GM21737 (cell line): ENCODE results near the gene BICD1.

Experiments used
- ATAC-seq: cut with Tn5 transposase; IDR thresholded peaks from one replicate; pipeline ENCODE4 v1.9.1; 2021; ENCODE audit warnings: mild to moderate bottlenecking, moderate library complexity; ENCODE audit not compliant: unreplicated experiment

Gene BICD1

GRCh38 chr12:32397696-32398095 lies 291.0 kb downstream of the BICD1 start:
- no peak for ATAC-seq

GRCh38 chr12:32398181-32398580 lies 291.5 kb downstream of the BICD1 start:
- no peak for ATAC-seq

DNA sequence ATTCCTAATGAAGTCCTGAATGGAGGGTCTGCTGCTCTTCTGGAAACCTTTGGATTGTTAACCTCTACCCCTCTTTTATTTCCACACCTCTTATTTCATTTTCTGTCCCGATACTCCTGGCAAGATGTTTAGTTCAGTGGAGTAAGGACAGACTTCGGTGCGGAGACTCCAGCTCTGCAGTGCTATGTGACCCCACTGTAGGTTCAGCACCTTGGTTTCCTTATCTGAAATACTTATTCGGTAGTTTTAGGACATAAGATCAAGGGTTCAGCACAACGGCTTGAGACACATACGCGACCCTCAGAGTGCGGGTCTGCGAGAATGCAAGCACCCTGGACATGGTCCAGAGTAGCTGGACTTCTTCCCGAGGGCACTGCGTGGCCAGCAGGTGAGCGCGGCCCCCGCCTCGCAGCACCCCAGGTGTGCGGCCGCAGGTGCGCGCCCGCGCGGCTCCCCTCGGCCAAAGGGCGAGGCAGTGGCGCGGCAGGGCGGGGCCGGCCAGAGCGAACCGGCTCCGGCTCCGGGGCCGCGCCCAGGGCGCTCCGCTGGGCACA lies 292.2 kb downstream of the BICD1 start:
- ATAC-seq, result no peak

- peak; percentile 81 for ATAC-seq
Observed at GRCh38 chr12:32399370-32400113, 292.9 kb downstream of the BICD1 start, which contains the start of gene FGD4. FGD4 (plus strand) TSS chr12:32399558.

GRCh38 chr12:32400114-32400672 lies 293.5 kb downstream of the BICD1 start:
- no peak for ATAC-seq

DNA sequence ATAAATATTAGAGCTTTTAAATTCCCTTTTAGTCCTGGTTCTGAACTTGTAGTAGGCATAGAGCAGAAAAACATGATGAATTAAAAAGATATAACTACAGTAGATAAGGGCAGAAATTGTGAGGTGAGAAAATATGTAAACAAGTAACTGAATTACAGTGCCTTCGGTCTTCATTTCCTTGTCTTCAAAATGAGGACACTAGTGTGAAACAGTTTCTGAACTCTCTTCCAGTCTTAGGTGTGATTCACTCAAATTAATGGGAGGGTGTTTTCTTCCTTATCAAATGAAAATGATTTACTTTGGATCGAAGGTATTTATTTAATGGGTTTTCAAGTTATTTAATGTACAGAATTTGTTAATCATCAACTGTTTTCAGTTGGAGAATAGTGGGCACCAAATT lies 294.2 kb downstream of the BICD1 start:
- ATAC-seq, result no peak

- no peak for ATAC-seq
Observed at GRCh38 chr12:32402170-32402569, 295.5 kb downstream of the BICD1 start.

DNA sequence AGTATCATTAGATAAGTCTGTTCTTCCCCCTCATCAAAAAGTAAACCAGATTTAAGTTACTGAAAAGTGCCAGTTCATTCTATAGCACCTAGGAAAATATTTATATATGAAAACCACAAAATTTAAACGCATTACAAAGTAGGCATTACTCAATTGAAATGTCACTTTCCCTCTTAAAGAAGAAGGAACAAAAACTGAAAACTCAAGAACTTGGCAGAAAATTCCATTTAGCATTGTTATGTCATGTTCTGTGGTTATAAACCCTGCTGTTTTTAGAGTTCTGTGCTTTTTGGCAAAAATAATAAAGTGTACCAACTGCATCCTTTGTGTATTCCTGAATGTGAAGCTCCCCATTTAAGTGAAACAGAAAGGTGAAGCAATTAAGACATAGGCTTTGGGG lies 296.3 kb downstream of the BICD1 start:
- ATAC-seq, result no peak

GRCh38 chr12:32407795-32408194 lies 301.1 kb downstream of the BICD1 start:
- ATAC-seq, result no peak

DNA sequence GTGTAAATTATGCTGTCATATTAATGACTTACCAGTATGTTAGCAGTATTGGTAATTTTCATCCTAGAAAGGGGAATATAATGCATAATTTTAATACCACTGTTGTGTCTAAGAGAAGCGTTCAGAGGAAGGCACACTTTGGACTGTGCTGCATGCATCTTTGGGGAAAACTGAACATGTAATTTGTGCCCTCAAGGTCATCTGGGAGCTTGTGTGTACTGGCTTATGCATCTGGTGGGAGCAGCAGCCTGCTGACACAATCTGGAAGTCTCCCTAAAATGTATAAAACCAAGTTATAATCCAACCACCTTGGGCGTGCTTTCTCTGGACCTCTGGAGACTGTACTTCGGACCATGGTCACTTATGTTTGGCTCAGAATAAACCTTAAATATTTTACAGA lies 306.8 kb downstream of the BICD1 start:
- ATAC-seq, result no peak

GRCh38 chr12:32418221-32418620 lies 311.6 kb downstream of the BICD1 start:
- no peak for ATAC-seq

- no peak for ATAC-seq
Observed at GRCh38 chr12:32418903-32419519, 312.4 kb downstream of the BICD1 start.

DNA sequence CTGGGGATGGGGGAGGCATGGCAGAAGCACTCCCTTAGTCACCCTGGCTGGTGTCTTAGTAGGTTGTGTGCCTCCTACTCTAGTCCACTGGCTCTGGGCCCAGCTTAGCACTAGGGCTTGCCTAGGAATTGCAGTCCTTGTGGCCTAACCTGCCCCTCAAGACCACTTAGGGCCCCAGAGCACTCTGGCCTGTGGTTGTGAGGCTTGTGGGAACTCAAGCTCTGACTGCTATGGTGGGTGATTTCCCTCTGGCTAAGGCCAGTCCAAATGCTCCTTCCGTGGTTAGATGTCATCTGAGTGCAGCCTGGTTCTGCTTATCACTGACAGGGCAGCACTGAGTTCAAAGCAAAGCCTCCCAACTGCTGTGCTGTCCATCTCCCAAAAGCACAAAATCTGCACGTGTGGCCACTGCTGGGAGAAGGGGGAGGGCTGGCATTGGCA lies 312.9 kb downstream of the BICD1 start:
- ATAC-seq, result no peak

- no peak for ATAC-seq
Observed at GRCh38 chr12:32420356-32420755, 313.7 kb downstream of the BICD1 start.

- no peak for ATAC-seq
Observed at GRCh38 chr12:32423559-32423958, 316.9 kb downstream of the BICD1 start.

- ATAC-seq, result no peak
Observed at GRCh38 chr12:32431025-32431424, 324.4 kb downstream of the BICD1 start.
